ENCODE results near the gene OPCML. TPM values are rescaled to one million over a fixed set of nuclear protein-coding genes. Genes with fewer than 3 reads are reported as not detected.

The OPCML gene
- polyA plus RNA-seq, 1 donor from 2014 or later = 11.6 TPM

- Histone ChIP-seq H3F3A (ENCODE audit: insufficient read depth, low read length, poor library complexity, severe bottlenecking) (no peaks in the 10 kb centered on the region), H2AFZ (ENCODE audit: low read depth, low read length) (no peak overlapping the region), H4K20me1 (ENCODE audit: insufficient read depth) (no peaks in the 10 kb centered on the region), H3K9me2 (ENCODE audit: insufficient read depth, low read length) (no peaks in the 10 kb centered on the region), H3K27me3 (ENCODE audit: insufficient read depth, low read depth, low read length) (no peaks in the 10 kb centered on the region), H3K27ac (ENCODE audit: low read length) (no peak overlapping the region), H3K36me3 (ENCODE audit: insufficient read depth, low read length) (no peaks in the 10 kb centered on the region), H3K4me3 (ENCODE audit: low read length) (no peak overlapping the region), H3K9me3 (ENCODE audit: low read length) (no peaks in the 10 kb centered on the region), H3K4me2 (ENCODE audit: low read length) (no peak overlapping the region), H3K79me2 (replicated peaks; ENCODE audit: insufficient read depth, low read length) (no peaks in the 10 kb centered on the region), H3K9ac (ENCODE audit: low read length) (no peak overlapping the region)
- TF ChIP-seq, protein P1, sequence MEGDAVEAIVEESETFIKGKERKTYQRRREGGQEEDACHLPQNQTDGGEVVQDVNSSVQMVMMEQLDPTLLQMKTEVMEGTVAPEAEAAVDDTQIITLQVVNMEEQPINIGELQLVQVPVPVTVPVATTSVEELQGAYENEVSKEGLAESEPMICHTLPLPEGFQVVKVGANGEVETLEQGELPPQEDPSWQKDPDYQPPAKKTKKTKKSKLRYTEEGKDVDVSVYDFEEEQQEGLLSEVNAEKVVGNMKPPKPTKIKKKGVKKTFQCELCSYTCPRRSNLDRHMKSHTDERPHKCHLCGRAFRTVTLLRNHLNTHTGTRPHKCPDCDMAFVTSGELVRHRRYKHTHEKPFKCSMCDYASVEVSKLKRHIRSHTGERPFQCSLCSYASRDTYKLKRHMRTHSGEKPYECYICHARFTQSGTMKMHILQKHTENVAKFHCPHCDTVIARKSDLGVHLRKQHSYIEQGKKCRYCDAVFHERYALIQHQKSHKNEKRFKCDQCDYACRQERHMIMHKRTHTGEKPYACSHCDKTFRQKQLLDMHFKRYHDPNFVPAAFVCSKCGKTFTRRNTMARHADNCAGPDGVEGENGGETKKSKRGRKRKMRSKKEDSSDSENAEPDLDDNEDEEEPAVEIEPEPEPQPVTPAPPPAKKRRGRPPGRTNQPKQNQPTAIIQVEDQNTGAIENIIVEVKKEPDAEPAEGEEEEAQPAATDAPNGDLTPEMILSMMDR (IDR thresholded peaks at IDR 0.05; ENCODE audit: poor library complexity, severe bottlenecking) = no peak
- TF ChIP-seq SMC3 (conservative IDR thresholded peaks at IDR 0.05; ENCODE audit: poor library complexity) = no peak
Observed at GRCh38 chr11:133107136-133107535, 425.2 kb downstream of the OPCML start.

DNA sequence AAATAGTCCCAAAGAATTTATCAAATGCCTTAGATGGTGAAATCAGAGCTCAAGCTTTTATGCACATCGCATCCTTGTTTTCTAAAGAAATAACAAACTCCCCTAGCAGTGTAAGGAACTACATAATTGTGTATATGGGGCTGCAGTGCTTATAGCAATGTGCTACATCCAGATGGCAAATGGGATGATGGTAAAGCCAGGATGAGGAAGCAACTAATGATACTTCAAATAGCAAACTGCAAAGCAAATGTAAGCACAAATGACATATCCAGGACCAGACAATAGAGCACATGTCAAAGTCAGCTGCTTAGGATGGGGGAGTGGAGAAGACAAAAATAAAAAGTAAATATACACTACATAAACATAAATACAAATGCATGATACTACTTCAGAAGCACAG lies 425.9 kb downstream of the OPCML start:
- no peaks in the 10 kb centered on the region for H3K36me3 ChIP-seq (ENCODE audit: insufficient read depth, low read length)
- TF ChIP-seq EP300 (conservative IDR thresholded peaks at IDR 0.05; ENCODE audit: poor library complexity, severe bottlenecking) (no peak), MXI1 (conservative IDR thresholded peaks at IDR 0.05; ENCODE audit: poor library complexity, severe bottlenecking) (no peak), SMC3 (conservative IDR thresholded peaks at IDR 0.05; ENCODE audit: poor library complexity) (no peak), TAF1 (IDR thresholded peaks at IDR 0.05; ENCODE audit: low read depth) (no peak)
- TF ChIP-seq, protein P1 (IDR thresholded peaks at IDR 0.05; ENCODE audit: poor library complexity, severe bottlenecking) = no peak
- TF ChIP-seq, protein P2, sequence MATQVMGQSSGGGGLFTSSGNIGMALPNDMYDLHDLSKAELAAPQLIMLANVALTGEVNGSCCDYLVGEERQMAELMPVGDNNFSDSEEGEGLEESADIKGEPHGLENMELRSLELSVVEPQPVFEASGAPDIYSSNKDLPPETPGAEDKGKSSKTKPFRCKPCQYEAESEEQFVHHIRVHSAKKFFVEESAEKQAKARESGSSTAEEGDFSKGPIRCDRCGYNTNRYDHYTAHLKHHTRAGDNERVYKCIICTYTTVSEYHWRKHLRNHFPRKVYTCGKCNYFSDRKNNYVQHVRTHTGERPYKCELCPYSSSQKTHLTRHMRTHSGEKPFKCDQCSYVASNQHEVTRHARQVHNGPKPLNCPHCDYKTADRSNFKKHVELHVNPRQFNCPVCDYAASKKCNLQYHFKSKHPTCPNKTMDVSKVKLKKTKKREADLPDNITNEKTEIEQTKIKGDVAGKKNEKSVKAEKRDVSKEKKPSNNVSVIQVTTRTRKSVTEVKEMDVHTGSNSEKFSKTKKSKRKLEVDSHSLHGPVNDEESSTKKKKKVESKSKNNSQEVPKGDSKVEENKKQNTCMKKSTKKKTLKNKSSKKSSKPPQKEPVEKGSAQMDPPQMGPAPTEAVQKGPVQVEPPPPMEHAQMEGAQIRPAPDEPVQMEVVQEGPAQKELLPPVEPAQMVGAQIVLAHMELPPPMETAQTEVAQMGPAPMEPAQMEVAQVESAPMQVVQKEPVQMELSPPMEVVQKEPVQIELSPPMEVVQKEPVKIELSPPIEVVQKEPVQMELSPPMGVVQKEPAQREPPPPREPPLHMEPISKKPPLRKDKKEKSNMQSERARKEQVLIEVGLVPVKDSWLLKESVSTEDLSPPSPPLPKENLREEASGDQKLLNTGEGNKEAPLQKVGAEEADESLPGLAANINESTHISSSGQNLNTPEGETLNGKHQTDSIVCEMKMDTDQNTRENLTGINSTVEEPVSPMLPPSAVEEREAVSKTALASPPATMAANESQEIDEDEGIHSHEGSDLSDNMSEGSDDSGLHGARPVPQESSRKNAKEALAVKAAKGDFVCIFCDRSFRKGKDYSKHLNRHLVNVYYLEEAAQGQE (IDR thresholded peaks at IDR 0.05; ENCODE audit: borderline replicate concordance) = no peak
- no peaks in the 10 kb centered on the region for H3K9me3 ChIP-seq (ENCODE audit: low read length)
- H4K20me1 ChIP-seq (ENCODE audit: insufficient read depth) = no peaks in the 10 kb centered on the region
- H3K79me2 ChIP-seq (replicated peaks; ENCODE audit: insufficient read depth, low read length) = no peaks in the 10 kb centered on the region
- no peak overlapping the region for H3K4me2 ChIP-seq (ENCODE audit: low read length)
- H3K9ac ChIP-seq (ENCODE audit: low read length) = no peak overlapping the region
- no peaks in the 10 kb centered on the region for H3K9me2 ChIP-seq (ENCODE audit: insufficient read depth, low read length)
- H3F3A ChIP-seq (ENCODE audit: insufficient read depth, low read length, poor library complexity, severe bottlenecking) = no peaks in the 10 kb centered on the region
- H3K27me3 ChIP-seq (ENCODE audit: insufficient read depth, low read depth, low read length) = no peaks in the 10 kb centered on the region
- no peak overlapping the region for H2AFZ ChIP-seq (ENCODE audit: low read depth, low read length)
- H3K27ac ChIP-seq (ENCODE audit: low read length) = no peak overlapping the region
- H3K4me3 ChIP-seq (ENCODE audit: low read length) = no peak overlapping the region
